Esophagus squamous epithelium (tissue), 4 donors: ENCODE measurements around the gene CACNB4.

ENCODE experiments used
- CTCF ChIP-seq, 6 experiments: fragments of 450-650 bp in 4 of 6; fragments of 200-600 bp in 2 of 6; sonication (generic) in 2 of 6; IDR thresholded peaks; one replicate each; pipeline ENCODE4 v1.5.1; 2016 to 2019; ENCODE audit warnings: antibody characterized with exemption in 6 of 6, mild to moderate bottlenecking in 4 of 6, moderate library complexity in 4 of 6
- POLR2A ChIP-seq, 4 donors: fragments of 450-650 bp; IDR thresholded peaks; one replicate each; pipeline ENCODE4 v1.6.1; 2017; ENCODE audit warnings: antibody characterized with exemption in 4 of 4, mild to moderate bottlenecking in 4 of 4, moderate library complexity in 3 of 4

DNA sequence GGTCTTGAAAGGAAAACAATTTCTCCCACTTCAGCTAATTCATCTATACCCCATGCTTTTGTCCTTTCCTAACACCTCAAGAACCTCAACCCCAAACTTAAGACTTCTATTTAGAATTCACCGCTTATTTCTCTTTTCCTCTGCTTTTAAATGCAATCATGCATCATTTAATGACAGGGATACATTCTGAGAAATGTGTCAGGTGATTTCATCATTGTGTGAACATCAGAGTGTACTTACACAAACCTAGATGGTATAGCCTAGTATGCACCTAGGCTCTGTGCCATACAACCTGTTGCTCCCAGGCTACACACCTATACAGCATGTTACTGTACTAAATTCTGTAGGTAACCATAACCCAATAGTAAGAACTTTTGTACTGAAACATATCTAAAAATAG lies 293.5 kb downstream of the CACNB4 start:
- TF ChIP-seq CTCF (IDR thresholded peaks at IDR 0.05) (no peak), POLR2A (IDR thresholded peaks at IDR 0.05) (no peak)
